PC-9 (cell line): ENCODE data around the gene SEC14L1. TPM values are rescaled to one million over a fixed set of nuclear protein-coding genes. Genes with fewer than 3 reads are reported as not detected.

ENCODE experiments used
- BruUV-seq: library from RNA; stranded (reverse); fragments of 400-500 nt; replicated peaks from 2 replicates; lab custom pipeline; 2021; lab: Mats Ljungman, UMichigan
- CTCF ChIA-PET: fragments of 300-600 bp; sonication (Branson Sonifier 250); formaldehyde crosslinking; loops from one replicate; lab custom pipeline; 2022; ENCODE audit warnings: antibody characterized with exemption; lab: Charles Lee
- POLR2A ChIA-PET: fragments of 300-600 bp; sonication (Branson Sonifier 250); formaldehyde crosslinking; loops from one replicate; lab custom pipeline; 2022; ENCODE audit warnings: antibody characterized with exemption; ENCODE audit not compliant: unreplicated experiment; lab: Charles Lee
- DNase-seq, 2 experiments: peaks; one replicate each; pipeline versions ENCODE4 v3.0.0 to v3.0.0-alpha.2; 2015 to 2022; ENCODE audit warnings: mixed read lengths in 1 of 2
- H2AFZ ChIP-seq: fragments of 200-600 bp; sonication (generic); 2 replicates; pipeline ENCODE4 v1.8.1; 2017; ENCODE audit warnings: antibody characterized with exemption
- H3F3A ChIP-seq: fragments of 200-600 bp; sonication (generic); 2 replicates; pipeline ENCODE4 v1.8.1; 2017; ENCODE audit warnings: antibody characterized with exemption, mild to moderate bottlenecking, low read depth; ENCODE audit not compliant: insufficient read depth
- H3K27ac ChIP-seq: fragments of 200-600 bp; sonication (generic); 2 replicates; pipeline ENCODE4 v1.6.1; 2016; ENCODE audit warnings: mixed run types
- H3K27me3 ChIP-seq: fragments of 200-600 bp; sonication (generic); 2 replicates; pipeline ENCODE4 v1.6.1; 2016; ENCODE audit warnings: low read depth, mixed run types; ENCODE audit not compliant: insufficient read depth
- H3K36me3 ChIP-seq: fragments of 200-600 bp; sonication (generic); 2 replicates; pipeline ENCODE4 v1.6.1; 2016; ENCODE audit warnings: low read depth, mixed run types
- H3K4me1 ChIP-seq: fragments of 200-600 bp; sonication (generic); replicated peaks from 2 replicates; pipeline ENCODE4 v1.6.1; 2016; ENCODE audit warnings: mixed run types; ENCODE audit not compliant: insufficient read depth
- H3K4me2 ChIP-seq: fragments of 200-600 bp; sonication (generic); 2 replicates; pipeline ENCODE4 v1.6.1; 2017; ENCODE audit warnings: mixed run types
- H3K4me3 ChIP-seq: fragments of 200-600 bp; sonication (generic); 2 replicates; pipeline ENCODE4 v1.6.1; 2016; ENCODE audit warnings: mixed run types
- H3K79me2 ChIP-seq: fragments of 200-600 bp; sonication (generic); 2 replicates; pipeline ENCODE4 v1.6.1; 2017; ENCODE audit warnings: low read depth, mixed run types
- H3K9me2 ChIP-seq: fragments of 200-600 bp; sonication (generic); 2 replicates; pipeline ENCODE4 v1.8.1; 2017; ENCODE audit warnings: mild to moderate bottlenecking; ENCODE audit not compliant: insufficient read depth
- H3K9me3 ChIP-seq: fragments of 200-600 bp; sonication (generic); 2 replicates; pipeline ENCODE4 v1.8.1; 2016; ENCODE audit warnings: low read depth; ENCODE audit not compliant: insufficient read depth
- H4K20me1 ChIP-seq: fragments of 200-600 bp; sonication (generic); 2 replicates; pipeline ENCODE4 v1.8.1; 2017; ENCODE audit not compliant: insufficient read depth
- CTCF ChIP-seq: fragments of 200-600 bp; sonication (generic); conservative IDR thresholded peaks from 2 replicates; pipeline ENCODE4 v1.6.1; 2017; ENCODE audit warnings: mixed run types, antibody characterized with exemption, mild to moderate bottlenecking, moderate library complexity
- EZH2 ChIP-seq: fragments of 200-600 bp; sonication (generic); IDR thresholded peaks from 2 replicates; pipeline ENCODE4 v1.8.0; 2017; ENCODE audit warnings: antibody characterized with exemption, low read depth
- intact Hi-C: fragments of 100-400 bp; cut with micrococcal nuclease; formaldehyde crosslinking; loops from one replicate; pipeline ENCODE4 v1.10.0; 2022; ENCODE audit not compliant: unreplicated experiment
- total RNA-seq: library from RNA; stranded (reverse); gene quantifications from 2 replicates; pipeline ENCODE4 v1.2.3, GENCODE V29; 2021

Gene SEC14L1
- total RNA-seq, 1 experiment from 2014 or later: 83.1 TPM

- Histone ChIP-seq H4K20me1 (no peaks in the 10 kb centered on the region), H3K4me1 (no peaks in the 10 kb centered on the region), H3K4me3 (no peak overlapping the region), H3K27ac (no peak overlapping the region), H3F3A (0 out of 2 replicates have a peak, but pooled peaks cover 6% of the 10 kb centered on the region), H3K9me3 (peaks cover 13% of the 10 kb centered on the region), H3K36me3 (no peaks in the 10 kb centered on the region; the same call in none of the 2 replicates), H3K27me3 (no peaks in the 10 kb centered on the region), H3K79me2 (0 out of 2 replicates have a peak, but pooled peaks cover 16% of the 10 kb centered on the region), H3K9me2 (no peaks in the 10 kb centered on the region), H2AFZ (no peak overlapping the region), H3K4me2 (no peak overlapping the region)
- no TSS peak for BruUV-seq
- ChIA-PET POLR2A (no interaction called here), CTCF (no interaction called here)
- DNase-seq: no peak
- intact Hi-C loops: no loop called here
- TF ChIP-seq EZH2 (no peak), CTCF (no peak)
These were observed 34.3 kb downstream of the SEC14L1 start for GRCh38 chr17:77174928-77175661.

DNA sequence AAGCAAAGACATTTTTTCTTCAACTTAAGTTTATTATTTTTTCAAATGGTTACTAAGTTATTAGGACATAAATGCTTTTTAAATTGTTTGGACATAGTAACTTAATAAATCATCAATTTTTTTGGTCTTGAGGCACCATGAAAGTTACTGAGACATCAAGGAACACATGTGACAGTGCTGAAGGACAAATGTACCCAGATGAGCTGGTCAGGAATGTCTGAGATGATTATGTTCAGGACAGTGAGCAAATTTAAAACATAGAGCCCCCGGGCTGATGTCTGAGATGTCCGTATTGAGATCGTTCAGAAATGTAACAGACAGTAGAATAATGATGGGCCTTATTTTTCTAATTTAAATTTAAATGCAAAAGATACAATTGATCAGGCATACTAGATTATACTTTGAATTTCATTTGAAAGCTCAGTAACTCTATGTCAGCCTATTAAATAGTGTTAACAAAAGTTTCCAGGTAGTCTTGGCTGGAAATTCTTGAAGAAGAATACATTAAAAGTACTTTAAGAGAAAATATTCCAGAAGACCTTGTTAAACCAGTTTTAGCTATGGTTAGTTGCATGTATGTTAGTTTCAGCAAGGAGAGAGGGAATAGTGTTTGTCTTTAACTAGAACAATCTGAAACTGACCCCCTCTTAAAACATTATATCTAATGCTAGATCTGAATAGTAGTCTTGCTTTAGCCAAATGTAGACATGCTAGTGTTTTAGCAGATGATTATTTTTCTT lies 36.4 kb downstream of the SEC14L1 start:
- H3K79me2 ChIP-seq: 0 out of 2 replicates have a peak, but pooled peaks cover 11% of the 10 kb centered on the region
- POLR2A ChIA-PET: no interaction called here

DNA sequence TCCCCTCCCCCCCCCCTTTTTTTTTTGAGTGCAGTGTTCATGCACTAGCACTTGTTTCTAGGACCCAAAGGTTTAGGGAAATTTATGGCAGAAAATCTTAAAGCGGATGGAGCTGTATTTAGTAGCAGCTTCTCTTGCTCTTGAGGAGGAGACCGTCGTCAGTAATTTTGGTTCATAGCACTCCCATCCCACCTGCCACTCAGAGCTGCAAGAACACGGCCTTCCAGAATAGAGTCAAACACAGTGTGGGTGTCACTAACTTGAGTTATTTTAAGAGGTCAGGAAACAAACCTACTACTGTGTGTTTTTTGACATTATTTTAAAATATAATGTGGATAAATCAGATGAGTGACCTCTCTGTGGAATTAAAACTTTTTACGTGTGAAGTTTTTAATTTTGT lies 37.3 kb downstream of the SEC14L1 start:
- intact Hi-C loops: no loop called here
- CTCF ChIA-PET: no interaction called here

More for the DNA sequence above, 36.4 kb downstream of the SEC14L1 start:
- no peak overlapping the region for H3K4me2 ChIP-seq
- no peak for DNase-seq
- H4K20me1 ChIP-seq: no peaks in the 10 kb centered on the region
- H3K36me3 ChIP-seq: no peaks in the 10 kb centered on the region; the same call in none of the 2 replicates
- no peak overlapping the region for H2AFZ ChIP-seq
- H3K4me1 ChIP-seq: no peaks in the 10 kb centered on the region
- H3K27ac ChIP-seq: no peak overlapping the region
- no peaks in the 10 kb centered on the region for H3K9me2 ChIP-seq
- intact Hi-C loops: no loop called here
- BruUV-seq: no TSS peak
- CTCF ChIA-PET: interaction anchor here (0.6 kb wide), 1 partner anchor 120 kb away, joined by 7 read pairs; no protein-coding TSS in a partner anchor
- no peak for TF ChIP-seq EZH2
- H3K9me3 ChIP-seq: peaks cover 13% of the 10 kb centered on the region
- 0 out of 2 replicates have a peak, but pooled peaks cover 6% of the 10 kb centered on the region for H3F3A ChIP-seq
- H3K27me3 ChIP-seq: no peaks in the 10 kb centered on the region
- no peak overlapping the region for H3K4me3 ChIP-seq

More for the DNA sequence above, 37.3 kb downstream of the SEC14L1 start:
- no peak overlapping the region for H3K27ac ChIP-seq
- no peaks in the 10 kb centered on the region; the same call in none of the 2 replicates for H3K36me3 ChIP-seq
- H3K4me1 ChIP-seq: no peaks in the 10 kb centered on the region
- POLR2A ChIA-PET: interaction anchor here (0.6 kb wide), 1 partner anchor 77 kb away, joined by 6 read pairs; no protein-coding TSS in a partner anchor
- TF ChIP-seq EZH2 (no peak), CTCF (no peak)
- DNase-seq: no peak
- H3K79me2 ChIP-seq: 0 out of 2 replicates have a peak, but pooled peaks cover 11% of the 10 kb centered on the region
- no peak overlapping the region for H3K4me3 ChIP-seq
- H3F3A ChIP-seq: 0 out of 2 replicates have a peak, but pooled peaks cover 6% of the 10 kb centered on the region
- H4K20me1 ChIP-seq: no peaks in the 10 kb centered on the region
- no peak overlapping the region for H3K4me2 ChIP-seq
- no peak overlapping the region for H2AFZ ChIP-seq
- no peaks in the 10 kb centered on the region for H3K9me2 ChIP-seq
- no peaks in the 10 kb centered on the region for H3K27me3 ChIP-seq
- no TSS peak for BruUV-seq
- H3K9me3 ChIP-seq: peaks cover 13% of the 10 kb centered on the region
